ENCODE data around the gene CHRM4.

Gene CHRM4

DNA sequence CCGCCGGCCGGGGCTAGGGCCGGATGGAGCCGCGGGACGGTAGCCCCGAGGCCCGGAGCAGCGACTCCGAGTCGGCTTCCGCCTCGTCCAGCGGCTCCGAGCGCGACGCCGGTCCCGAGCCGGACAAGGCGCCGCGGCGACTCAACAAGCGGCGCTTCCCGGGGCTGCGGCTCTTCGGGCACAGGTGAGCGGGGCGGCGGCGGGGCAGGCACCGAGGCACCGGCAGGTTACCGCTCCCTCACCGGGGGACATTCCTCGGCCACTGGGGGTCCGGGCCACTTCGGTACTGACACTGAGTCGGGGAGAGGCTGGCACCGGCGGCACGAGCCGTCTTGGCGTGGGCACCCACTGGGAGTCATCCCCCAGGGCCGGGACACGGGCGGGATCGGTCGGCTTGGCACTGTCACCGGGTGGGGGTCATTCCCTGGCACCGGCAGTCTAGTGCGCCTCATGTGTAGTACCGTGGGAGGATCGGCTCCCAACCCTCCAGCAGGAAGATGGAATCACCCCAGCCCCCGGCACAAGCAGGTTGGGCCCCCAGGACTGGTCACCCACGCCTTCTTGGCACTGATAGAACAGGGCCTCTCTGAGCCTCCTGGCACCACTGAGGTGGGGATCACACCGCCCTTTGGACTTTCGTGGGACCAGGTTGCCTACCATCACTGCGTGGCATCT, 43.8 kb downstream of the CHRM4 start:
- no peak for DNase-seq (ENCODE audit: low read depth in 2 of 2)

DNA sequence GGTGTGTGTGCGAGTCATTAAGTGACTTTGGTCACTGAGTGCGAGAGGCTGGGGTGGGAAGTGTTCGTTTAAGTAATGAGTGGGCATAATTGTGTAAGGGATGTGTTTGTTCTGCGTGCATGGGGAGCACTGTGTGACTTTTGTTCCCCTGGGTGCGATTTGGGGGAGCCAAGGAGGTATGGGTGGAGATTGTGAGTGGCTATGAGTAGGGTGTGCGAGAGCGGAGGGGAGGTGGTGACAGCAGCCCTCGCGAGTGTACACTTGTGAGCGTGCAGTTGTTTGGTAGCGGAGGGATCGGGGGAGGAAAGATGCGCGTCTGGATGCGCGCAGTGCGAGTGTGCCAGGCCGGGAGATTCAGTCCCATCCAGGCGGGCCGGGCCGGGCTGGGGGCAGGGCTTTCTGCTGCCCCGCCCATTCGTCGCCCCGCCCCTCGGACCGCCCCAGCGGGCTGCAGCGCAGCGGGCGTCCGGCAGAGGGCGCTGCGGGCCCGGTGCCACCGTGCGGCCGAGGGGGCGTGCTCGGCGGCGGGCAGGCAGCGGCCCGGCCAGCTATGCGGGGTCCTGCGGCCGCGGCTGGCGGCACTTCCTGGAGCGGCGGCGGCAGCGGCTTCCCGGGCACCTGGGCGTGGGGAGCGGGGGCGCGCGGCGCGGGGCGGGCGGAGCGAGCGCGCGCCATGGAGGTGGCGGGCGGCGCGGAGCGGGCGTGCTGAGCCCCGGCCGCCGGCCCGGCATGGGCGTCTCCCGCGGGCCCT, 44.5 kb downstream of the CHRM4 start, which contains the start of gene DGKZ:
Gene DGKZ (plus strand): TSS at position 578 of the 751 bp plus-strand sequence. CDS start 197 bp downstream, outside the sequence.
- peak; percentile 54 to 65 for DNase-seq (ENCODE audit: low read depth in 2 of 2)

GRCh38 chr11:46345881-46346484, 45.6 kb downstream of the CHRM4 start:
- DNase-seq (ENCODE audit: low read depth in 2 of 2): no peak

DNA sequence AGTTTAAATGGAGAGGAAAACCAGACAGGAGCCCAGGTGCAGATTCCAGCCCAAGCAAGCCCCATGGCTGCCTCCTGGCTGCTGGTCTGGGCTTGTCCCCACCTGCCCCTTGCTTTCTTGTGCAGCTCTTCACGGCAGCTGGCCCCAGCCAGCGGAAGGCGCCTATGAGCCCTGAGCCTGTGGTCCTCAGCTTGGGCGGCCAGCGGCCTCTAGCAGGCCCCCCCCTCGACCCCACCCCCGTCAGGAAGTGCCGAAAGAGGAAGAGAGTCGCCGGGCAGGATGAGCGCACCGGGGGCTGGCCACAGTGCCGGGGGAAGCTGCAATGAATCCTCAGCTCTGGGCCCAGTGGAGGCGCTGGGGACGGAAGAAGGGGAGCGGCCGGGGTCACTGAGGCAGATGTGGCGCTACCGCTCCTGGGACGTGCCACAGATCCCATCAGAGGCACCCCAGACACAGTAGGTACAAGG, 46.4 kb downstream of the CHRM4 start:
- DNase-seq (ENCODE audit: low read depth in 2 of 2): no peak

- no peak for DNase-seq (ENCODE audit: low read depth in 2 of 2)
Observed at GRCh38 chr11:46343520-46343919, 48.1 kb downstream of the CHRM4 start.

DNA sequence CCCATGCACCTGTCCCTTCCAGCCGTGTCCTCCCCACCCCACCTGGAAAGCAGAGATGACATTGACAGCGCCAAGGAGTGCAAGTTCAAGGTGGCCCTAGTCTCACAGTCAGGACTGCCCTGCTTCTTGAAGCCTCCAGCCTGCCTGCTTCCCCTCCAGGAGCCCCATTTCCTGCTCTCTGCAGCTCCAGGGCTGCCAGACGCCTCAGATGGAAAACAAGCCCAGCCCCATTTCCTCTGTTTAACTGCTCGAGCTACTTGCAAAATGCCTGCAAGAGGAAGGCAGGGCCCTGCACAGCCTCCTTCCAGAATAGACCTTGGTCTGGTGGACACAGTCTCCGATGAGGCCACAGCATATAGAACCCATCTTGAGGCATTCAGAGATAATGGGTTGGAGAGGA, 49.3 kb downstream of the CHRM4 start:
- DNase-seq (ENCODE audit: low read depth in 2 of 2): no peak

DNA sequence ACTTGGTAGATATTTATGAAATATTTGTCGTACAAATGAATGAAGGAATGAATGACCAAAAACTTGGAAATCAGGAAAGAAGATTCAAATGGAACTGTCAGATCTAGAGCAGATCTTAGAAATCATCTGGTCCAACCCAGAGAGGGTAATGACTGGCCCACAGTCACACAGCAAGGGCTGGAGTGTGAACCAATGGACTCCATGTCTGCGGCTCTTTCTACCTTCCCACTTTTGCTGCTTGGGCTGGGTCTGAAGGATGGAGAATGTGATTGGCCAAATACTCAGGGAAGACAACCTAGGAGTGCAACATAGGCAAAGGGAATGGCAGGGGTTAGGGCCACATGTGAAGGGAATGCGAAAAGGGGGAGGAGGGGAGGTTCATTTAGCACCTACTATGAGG, 50.1 kb downstream of the CHRM4 start:
- no peak for DNase-seq (ENCODE audit: low read depth in 2 of 2)

DNA sequence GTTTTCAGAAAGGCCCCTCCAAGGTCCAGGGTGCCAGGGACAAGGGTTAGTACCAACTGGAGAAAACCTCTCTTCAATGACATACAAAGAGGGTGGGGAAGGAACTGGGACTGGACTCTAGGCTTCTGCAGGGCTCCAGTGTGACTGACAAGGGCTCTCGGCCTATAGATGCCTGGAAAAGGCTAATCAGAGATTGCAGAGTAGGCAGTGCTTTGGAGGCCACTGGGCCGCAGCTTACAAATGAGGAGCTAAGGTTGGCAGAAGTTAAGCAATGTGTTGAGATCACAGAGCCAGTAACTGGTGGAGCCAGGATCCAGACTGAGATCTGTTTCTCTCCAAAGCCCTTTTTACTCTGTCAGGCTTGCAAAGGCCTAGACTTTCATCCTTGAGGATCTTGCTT, 51.8 kb downstream of the CHRM4 start:
- DNase-seq (ENCODE audit: low read depth in 2 of 2): no peak

- DNase-seq (ENCODE audit: low read depth in 2 of 2): no peak
Observed at GRCh38 chr11:46338988-46339666, 52.4 kb downstream of the CHRM4 start.

DNA sequence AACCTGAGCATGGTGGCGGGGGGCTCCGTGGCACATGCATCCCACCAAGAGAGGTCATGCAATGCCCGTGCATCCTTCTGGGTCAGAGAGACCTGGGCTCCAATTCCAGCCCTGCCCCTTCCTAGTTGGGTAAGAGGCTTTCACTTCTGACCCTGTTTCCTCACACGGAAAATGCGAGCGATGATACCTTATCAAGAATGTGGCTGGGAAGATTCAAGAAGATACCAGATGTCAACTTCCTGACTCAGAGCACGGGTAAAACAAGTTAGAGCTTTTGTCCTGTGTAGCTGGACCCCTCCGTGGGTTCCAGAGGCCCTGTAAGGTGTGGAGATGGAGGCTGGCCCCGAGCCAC, 53.0 kb downstream of the CHRM4 start:
- DNase-seq (ENCODE audit: low read depth in 2 of 2): no peak

DNA sequence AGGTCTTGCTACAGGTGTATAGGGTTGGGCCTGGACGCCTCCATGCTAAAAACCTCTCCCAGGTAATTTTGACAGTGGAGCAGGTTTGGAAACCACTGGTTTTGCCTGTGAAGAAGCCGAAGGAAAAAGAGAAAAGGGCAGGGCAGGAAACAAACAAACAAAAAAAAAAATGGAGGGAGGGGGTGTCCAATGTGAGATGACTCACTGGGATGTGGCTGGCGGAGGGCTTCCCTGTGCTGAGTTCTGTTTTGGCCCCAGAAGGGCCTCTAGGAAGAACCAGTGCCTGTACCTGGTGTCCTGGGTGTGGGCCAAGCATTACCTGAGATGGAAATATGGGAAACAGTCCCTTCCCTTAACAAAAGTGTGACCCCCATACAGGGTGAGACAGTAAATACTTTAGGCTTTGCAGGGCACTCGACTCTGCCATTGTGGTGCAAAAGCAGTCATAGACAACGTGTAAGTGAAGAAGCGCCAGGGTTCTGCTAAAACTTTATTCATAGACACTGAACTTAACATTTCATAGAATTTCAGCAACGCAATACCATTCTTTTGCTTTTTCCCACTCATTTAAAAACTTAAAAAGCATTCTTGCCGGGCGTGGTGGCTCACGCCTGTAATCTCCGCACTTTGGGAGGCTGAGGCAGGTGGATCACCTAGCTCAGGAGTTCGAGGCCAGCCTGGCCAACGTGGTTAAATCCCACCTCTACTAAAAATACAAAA, 53.8 kb downstream of the CHRM4 start:
- no peak for DNase-seq (ENCODE audit: low read depth in 2 of 2)

DNA sequence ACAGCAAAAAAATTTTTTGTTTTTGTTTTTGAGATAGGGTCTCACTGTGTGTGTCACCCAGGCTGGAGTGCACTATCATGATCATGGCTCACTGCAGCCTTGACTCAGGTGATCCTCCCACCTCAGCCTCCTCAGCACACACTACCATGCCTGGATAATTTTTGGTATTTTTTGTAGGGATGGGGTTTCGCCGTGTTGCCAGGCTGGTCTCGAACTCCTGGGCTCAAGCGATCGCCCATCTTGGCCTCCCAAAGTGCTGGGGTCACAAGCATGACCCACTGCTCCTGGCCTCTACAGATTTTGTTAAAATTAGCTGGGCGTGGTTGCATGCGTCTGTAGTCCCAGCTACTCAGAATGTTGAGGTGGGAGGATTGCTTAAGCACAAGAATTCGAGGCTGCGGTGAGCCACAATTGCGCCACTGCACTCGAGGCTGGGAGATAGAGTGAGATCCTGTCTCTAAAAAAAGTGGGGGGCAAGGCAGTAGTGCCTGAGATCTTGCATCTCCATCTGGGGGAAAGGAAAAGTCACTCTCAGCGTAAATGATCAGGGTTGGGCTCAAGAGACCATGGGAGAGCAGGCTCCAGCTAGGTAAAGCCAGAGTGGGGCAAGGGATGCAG, 54.9 kb downstream of the CHRM4 start:
- no peak for DNase-seq (ENCODE audit: low read depth in 2 of 2)

DNA sequence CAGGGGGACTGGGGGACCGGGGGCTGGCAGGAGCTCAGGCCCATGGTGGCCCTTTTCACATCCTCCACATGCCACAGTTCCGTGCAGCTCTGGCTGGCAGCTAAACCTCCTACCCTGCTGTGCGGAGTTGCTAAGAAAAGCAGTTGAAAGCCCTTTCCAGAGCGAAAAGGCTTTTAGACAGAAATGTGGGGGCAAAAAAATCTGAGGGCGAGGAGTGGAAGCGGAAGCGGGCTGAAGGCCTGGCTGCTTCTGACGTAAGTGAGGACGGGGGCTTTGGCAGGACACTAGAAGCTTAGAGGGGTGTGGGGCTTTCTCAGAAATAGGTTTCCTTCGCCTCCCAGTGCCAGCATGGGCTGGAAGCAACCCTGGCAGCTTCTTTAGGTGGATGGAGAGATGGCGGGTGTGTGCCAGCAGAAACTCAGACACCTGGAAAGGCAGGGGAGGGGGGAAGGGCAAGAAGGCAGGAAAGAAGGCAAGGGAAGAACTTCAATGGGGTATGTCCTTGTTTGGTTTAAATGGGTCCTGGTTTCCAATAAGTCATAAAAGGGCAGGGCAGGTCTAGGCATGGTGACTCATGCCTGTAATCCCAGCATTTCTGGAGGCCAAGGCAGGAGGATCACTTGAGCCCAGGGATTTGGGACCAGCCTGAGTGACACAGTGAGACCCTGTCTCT, 55.5 kb downstream of the CHRM4 start:
- DNase-seq (ENCODE audit: low read depth in 2 of 2): no peak

- no peak for DNase-seq (ENCODE audit: low read depth in 2 of 2)
Observed at GRCh38 chr11:46335271-46335670, 56.3 kb downstream of the CHRM4 start.

GRCh38 chr11:46334211-46334610, 57.4 kb downstream of the CHRM4 start:
- DNase-seq (ENCODE audit: low read depth in 2 of 2): no peak

Data from fibroblast of skin of left quadriceps (primary cell).